ENCODE measurements around the gene LUZP2. TPM values are rescaled to one million over a fixed set of nuclear protein-coding genes. Genes with fewer than 3 reads are reported as not detected.

Gene LUZP2
- total and polyA plus RNA-seq, 2 of the 8 experiments (the other 6 are each of a cell fraction or from before 2014, with no cell fraction given): 0.79 to 1.5 TPM

DNA sequence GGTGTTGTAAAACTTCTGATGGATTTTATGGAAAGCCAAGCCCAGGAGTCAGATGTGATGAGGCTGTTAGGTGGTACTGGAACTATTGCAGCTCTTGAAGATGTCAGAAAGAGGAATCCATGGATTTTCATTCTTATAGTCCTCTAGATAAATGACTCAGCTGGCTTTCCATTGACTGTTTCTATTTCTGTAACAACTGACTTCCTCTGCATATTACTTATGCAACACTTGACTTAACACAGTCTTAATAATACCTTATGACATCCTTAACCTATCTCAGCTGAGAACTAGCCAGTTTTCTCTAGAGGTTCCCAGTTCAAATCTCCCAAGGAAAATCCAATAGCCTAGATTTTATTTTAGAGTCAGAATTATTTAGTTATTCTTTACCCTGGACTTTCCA, 263.8 kb downstream of the LUZP2 start (continued):
- TF ChIP-seq BACH1 (IDR thresholded peaks at IDR 0.05; ENCODE audit: low read length): no peak
- TF ChIP-seq KDM1A (IDR thresholded peaks at IDR 0.05; ENCODE audit: borderline replicate concordance, low read length): no peak
- TF ChIP-seq SAP30 (IDR thresholded peaks at IDR 0.05; ENCODE audit: insufficient read depth, insufficient replicate concordance, low read length): no peak
- no peak for TF ChIP-seq SIX5 (IDR thresholded peaks at IDR 0.05; ENCODE audit: low read depth, low read length)
- no peak for TF ChIP-seq POU5F1 (IDR thresholded peaks at IDR 0.05; ENCODE audit: low read depth, low read length)
- no peak for TF ChIP-seq ZNF274 (IDR thresholded peaks at IDR 0.05; ENCODE audit: borderline replicate concordance, extremely low read depth, low read length)
- TF ChIP-seq YY1 (IDR thresholded peaks at IDR 0.05; ENCODE audit: low read depth, low read length): no peak
- no peak for TF ChIP-seq CTBP2 (IDR thresholded peaks at IDR 0.05; ENCODE audit: borderline replicate concordance, insufficient read depth, insufficient read length, low read length)
- TF ChIP-seq, protein P1, sequence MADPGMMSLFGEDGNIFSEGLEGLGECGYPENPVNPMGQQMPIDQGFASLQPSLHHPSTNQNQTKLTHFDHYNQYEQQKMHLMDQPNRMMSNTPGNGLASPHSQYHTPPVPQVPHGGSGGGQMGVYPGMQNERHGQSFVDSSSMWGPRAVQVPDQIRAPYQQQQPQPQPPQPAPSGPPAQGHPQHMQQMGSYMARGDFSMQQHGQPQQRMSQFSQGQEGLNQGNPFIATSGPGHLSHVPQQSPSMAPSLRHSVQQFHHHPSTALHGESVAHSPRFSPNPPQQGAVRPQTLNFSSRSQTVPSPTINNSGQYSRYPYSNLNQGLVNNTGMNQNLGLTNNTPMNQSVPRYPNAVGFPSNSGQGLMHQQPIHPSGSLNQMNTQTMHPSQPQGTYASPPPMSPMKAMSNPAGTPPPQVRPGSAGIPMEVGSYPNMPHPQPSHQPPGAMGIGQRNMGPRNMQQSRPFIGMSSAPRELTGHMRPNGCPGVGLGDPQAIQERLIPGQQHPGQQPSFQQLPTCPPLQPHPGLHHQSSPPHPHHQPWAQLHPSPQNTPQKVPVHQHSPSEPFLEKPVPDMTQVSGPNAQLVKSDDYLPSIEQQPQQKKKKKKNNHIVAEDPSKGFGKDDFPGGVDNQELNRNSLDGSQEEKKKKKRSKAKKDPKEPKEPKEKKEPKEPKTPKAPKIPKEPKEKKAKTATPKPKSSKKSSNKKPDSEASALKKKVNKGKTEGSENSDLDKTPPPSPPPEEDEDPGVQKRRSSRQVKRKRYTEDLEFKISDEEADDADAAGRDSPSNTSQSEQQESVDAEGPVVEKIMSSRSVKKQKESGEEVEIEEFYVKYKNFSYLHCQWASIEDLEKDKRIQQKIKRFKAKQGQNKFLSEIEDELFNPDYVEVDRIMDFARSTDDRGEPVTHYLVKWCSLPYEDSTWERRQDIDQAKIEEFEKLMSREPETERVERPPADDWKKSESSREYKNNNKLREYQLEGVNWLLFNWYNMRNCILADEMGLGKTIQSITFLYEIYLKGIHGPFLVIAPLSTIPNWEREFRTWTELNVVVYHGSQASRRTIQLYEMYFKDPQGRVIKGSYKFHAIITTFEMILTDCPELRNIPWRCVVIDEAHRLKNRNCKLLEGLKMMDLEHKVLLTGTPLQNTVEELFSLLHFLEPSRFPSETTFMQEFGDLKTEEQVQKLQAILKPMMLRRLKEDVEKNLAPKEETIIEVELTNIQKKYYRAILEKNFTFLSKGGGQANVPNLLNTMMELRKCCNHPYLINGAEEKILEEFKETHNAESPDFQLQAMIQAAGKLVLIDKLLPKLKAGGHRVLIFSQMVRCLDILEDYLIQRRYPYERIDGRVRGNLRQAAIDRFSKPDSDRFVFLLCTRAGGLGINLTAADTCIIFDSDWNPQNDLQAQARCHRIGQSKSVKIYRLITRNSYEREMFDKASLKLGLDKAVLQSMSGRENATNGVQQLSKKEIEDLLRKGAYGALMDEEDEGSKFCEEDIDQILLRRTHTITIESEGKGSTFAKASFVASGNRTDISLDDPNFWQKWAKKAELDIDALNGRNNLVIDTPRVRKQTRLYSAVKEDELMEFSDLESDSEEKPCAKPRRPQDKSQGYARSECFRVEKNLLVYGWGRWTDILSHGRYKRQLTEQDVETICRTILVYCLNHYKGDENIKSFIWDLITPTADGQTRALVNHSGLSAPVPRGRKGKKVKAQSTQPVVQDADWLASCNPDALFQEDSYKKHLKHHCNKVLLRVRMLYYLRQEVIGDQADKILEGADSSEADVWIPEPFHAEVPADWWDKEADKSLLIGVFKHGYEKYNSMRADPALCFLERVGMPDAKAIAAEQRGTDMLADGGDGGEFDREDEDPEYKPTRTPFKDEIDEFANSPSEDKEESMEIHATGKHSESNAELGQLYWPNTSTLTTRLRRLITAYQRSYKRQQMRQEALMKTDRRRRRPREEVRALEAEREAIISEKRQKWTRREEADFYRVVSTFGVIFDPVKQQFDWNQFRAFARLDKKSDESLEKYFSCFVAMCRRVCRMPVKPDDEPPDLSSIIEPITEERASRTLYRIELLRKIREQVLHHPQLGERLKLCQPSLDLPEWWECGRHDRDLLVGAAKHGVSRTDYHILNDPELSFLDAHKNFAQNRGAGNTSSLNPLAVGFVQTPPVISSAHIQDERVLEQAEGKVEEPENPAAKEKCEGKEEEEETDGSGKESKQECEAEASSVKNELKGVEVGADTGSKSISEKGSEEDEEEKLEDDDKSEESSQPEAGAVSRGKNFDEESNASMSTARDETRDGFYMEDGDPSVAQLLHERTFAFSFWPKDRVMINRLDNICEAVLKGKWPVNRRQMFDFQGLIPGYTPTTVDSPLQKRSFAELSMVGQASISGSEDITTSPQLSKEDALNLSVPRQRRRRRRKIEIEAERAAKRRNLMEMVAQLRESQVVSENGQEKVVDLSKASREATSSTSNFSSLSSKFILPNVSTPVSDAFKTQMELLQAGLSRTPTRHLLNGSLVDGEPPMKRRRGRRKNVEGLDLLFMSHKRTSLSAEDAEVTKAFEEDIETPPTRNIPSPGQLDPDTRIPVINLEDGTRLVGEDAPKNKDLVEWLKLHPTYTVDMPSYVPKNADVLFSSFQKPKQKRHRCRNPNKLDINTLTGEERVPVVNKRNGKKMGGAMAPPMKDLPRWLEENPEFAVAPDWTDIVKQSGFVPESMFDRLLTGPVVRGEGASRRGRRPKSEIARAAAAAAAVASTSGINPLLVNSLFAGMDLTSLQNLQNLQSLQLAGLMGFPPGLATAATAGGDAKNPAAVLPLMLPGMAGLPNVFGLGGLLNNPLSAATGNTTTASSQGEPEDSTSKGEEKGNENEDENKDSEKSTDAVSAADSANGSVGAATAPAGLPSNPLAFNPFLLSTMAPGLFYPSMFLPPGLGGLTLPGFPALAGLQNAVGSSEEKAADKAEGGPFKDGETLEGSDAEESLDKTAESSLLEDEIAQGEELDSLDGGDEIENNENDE (IDR thresholded peaks at IDR 0.05; ENCODE audit: insufficient replicate concordance, low read length): no peak
- no peak for TF ChIP-seq TEAD4 (IDR thresholded peaks at IDR 0.05; ENCODE audit: low read depth, low read length)

Measured in H1 (cell line).